NT2/D1 (cell line): ENCODE results near the gene QSER1.

Experiments
- SUZ12 ChIP-seq: IDR thresholded peaks from 2 replicates; pipeline ENCODE4 v1.6.1; 2011; ENCODE audit not compliant: insufficient read length, insufficient read depth; ENCODE audit errors: extremely low read depth
- YY1 ChIP-seq: IDR thresholded peaks from 2 replicates; pipeline ENCODE4 v1.6.1; 2011; ENCODE audit not compliant: insufficient read length, insufficient read depth
- ZNF274 ChIP-seq: IDR thresholded peaks from 2 replicates; pipeline ENCODE4 v1.6.1; 2011; ENCODE audit warnings: mild to moderate bottlenecking, low read depth, low read length

GRCh38 chr11:33027233-33027632 is 134.6 kb downstream of the QSER1 start:
- no peak for TF ChIP-seq YY1
- TF ChIP-seq ZNF274: no peak
- no peak for TF ChIP-seq SUZ12
